Hepatocyte (in vitro differentiated cells): ENCODE results near the gene ARHGAP26.

ENCODE experiments used
- CTCF ChIP-seq: fragments of 200-600 bp; sonication (generic); IDR thresholded peaks from 2 replicates; pipeline ENCODE4 v1.5.1; 2016; ENCODE audit warnings: antibody characterized with exemption, mild to moderate bottlenecking; ENCODE audit not compliant: poor library complexity
- EZH2phosphoT487 ChIP-seq: fragments of 200-600 bp; sonication (generic); IDR thresholded peaks from one replicate; pipeline ENCODE4 v1.6.1; 2018; ENCODE audit warnings: antibody characterized with exemption, mild to moderate bottlenecking, low read depth, moderate library complexity; ENCODE audit not compliant: unreplicated experiment, severe bottlenecking

DNA sequence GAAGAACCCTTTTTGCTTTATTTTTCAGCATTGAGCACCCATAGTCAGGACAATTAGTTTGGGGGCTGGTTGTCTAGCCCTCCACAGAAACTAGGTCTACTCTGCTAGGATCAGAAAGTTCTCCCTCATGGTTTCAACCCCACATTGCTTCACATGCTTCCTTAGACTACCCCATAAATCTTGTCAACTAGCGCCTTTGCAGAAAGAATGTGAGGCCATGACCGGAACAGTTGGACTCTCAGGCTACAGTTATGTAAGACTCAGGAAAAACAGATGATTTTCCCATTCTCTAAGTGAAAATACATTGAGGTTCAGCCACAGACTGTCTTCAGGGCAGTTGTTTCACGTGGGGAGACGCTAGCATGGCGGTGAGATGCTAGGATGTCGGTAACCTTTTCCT lies 377.7 kb downstream of the ARHGAP26 start:
- TF ChIP-seq CTCF = no peak
- TF ChIP-seq EZH2phosphoT487 = no peak
